Activated CD4-positive, alpha-beta T cell treated with anti-CD3 and anti-CD28 coated beads, Interleukin-2, amount 10 ng/mL, durations not matched to agents 7 days and 5 days (primary cell): ENCODE results near the gene BACH2. TPM values are rescaled to one million over a fixed set of nuclear protein-coding genes. Genes with fewer than 3 reads are reported as not detected.
"Not testable (repeated sequence)": the region's sequence is repeated elsewhere in the genome, so short reads cannot be mapped to it uniquely, and the experiment has no call there.

Experiments used
- CTCF ChIA-PET: fragments of 350-600 bp; sonication (Branson Sonifier 250); formaldehyde crosslinking; loops from one replicate; lab custom pipeline; 2021; ENCODE audit warnings: antibody characterized with exemption; lab: Charles Lee
- POLR2A ChIA-PET: fragments of 350-600 bp; sonication (Branson Sonifier 250); formaldehyde crosslinking; loops from one replicate; lab custom pipeline; 2021; ENCODE audit warnings: antibody characterized with exemption; lab: Charles Lee
- DNase-seq: peaks from one replicate; pipeline ENCODE4 v3.0.0-alpha.2; 2020
- H3K27ac Mint-ChIP-seq: one replicate; pipeline ENCODE4 v1.8.0; 2021; ENCODE audit warnings: mild to moderate bottlenecking, moderate library complexity, mixed read lengths
- H3K27me3 Mint-ChIP-seq: one replicate; pipeline ENCODE4 v1.8.0; 2021; ENCODE audit warnings: mixed read lengths
- H3K36me3 Mint-ChIP-seq: one replicate; pipeline ENCODE4 v1.8.0; 2021; ENCODE audit warnings: low read depth, mixed read lengths
- H3K4me1 Mint-ChIP-seq: one replicate; pipeline ENCODE4 v1.8.0; 2021; ENCODE audit warnings: mixed read lengths
- H3K4me3 Mint-ChIP-seq: one replicate; pipeline ENCODE4 v1.8.0; 2021; ENCODE audit warnings: mild to moderate bottlenecking, moderate library complexity, mixed read lengths
- H3K9me3 Mint-ChIP-seq: one replicate; pipeline ENCODE4 v1.8.0; 2021; ENCODE audit warnings: mixed read lengths
- total RNA-seq, 2 experiments: library from RNA; stranded (reverse); gene quantifications; one replicate each; pipeline ENCODE4 v1.2.3, GENCODE V29; 2021

BACH2 gene
- total RNA-seq, 2 experiments from 2014 or later, result 59.4 to 61.6 TPM

- Mint-ChIP-seq H3K27ac (no peak overlapping the region), H3K36me3 (peaks cover 31% of the 10 kb centered on the region), H3K27me3 (no peaks in the 10 kb centered on the region), H3K4me1 (peaks cover 53% of the 10 kb centered on the region), H3K4me3 (no peak overlapping the region), H3K9me3 (peaks cover 7% of the 10 kb centered on the region)
- CTCF ChIA-PET, result interaction anchor here (0.6 to 1.9 kb wide), 3 partner anchors 9 to 103 kb away, joined by 3 to 7 read pairs (median 3); no protein-coding TSS in a partner anchor
- POLR2A ChIA-PET, result interaction anchor here (0.7 kb wide), 1 partner anchor 12 kb away, joined by 3 read pairs; no protein-coding TSS in a partner anchor
- no peak for DNase-seq
These were observed 127.3 kb downstream of the BACH2 start for GRCh38 chr6:90169374-90169773.

- peaks cover 35% of the 10 kb centered on the region for H3K36me3 Mint-ChIP-seq
- H3K9me3 Mint-ChIP-seq, result peaks cover 7% of the 10 kb centered on the region
- ChIA-PET CTCF (interaction anchor here (0.6 to 1.9 kb wide), 4 partner anchors 9 to 104 kb away, joined by 3 to 7 read pairs (median 3); no protein-coding TSS in a partner anchor), POLR2A (interaction anchor here (0.7 kb wide), 1 partner anchor 12 kb away, joined by 3 read pairs; no protein-coding TSS in a partner anchor)
- no peaks in the 10 kb centered on the region for H3K27me3 Mint-ChIP-seq
- no peak for DNase-seq
- no peak overlapping the region for H3K4me3 Mint-ChIP-seq
- H3K27ac Mint-ChIP-seq, result no peak overlapping the region
- H3K4me1 Mint-ChIP-seq, result peaks cover 55% of the 10 kb centered on the region
These were observed 127.9 kb downstream of the BACH2 start for GRCh38 chr6:90168693-90169131.

- H3K27me3 Mint-ChIP-seq, result no peaks in the 10 kb centered on the region
- H3K9me3 Mint-ChIP-seq, result peaks cover 7% of the 10 kb centered on the region
- H3K4me3 Mint-ChIP-seq, result no peak overlapping the region
- CTCF ChIA-PET, result interaction anchor here (0.6 to 1.9 kb wide), 3 partner anchors 10 to 56 kb away, joined by 3 to 7 read pairs (median 3); no protein-coding TSS in a partner anchor
- H3K36me3 Mint-ChIP-seq, result peaks cover 41% of the 10 kb centered on the region
- DNase-seq, result no peak
- no peak overlapping the region for H3K27ac Mint-ChIP-seq
- POLR2A ChIA-PET, result no interaction called here
- H3K4me1 Mint-ChIP-seq, result peaks cover 52% of the 10 kb centered on the region
These were observed 128.9 kb downstream of the BACH2 start for GRCh38 chr6:90167514-90168379.

GRCh38 chr6:90166155-90166924, 130.3 kb downstream of the BACH2 start:
- POLR2A ChIA-PET, H3K9me3 Mint-ChIP-seq, H3K4me3 Mint-ChIP-seq, CTCF ChIA-PET, H3K27ac Mint-ChIP-seq, DNase-seq, H3K27me3 Mint-ChIP-seq: not testable (repeated sequence)
- Mint-ChIP-seq H3K36me3 (peaks cover 36% of the 10 kb centered on the region), H3K4me1 (peaks cover 47% of the 10 kb centered on the region)

GRCh38 chr6:90162648-90163387, 133.8 kb downstream of the BACH2 start:
- H3K27me3 Mint-ChIP-seq, result no peaks in the 10 kb centered on the region
- H3K4me3 Mint-ChIP-seq, result no peak overlapping the region
- peak overlapping the region; percentile 13 for H3K27ac Mint-ChIP-seq
- H3K9me3 Mint-ChIP-seq, result peaks cover 5% of the 10 kb centered on the region
- ChIA-PET POLR2A (no interaction called here), CTCF (interaction anchor here (0.6 to 1.5 kb wide), 4 partner anchors 10 to 46 kb away, joined by 3 to 5 read pairs (median 3); no protein-coding TSS in a partner anchor)
- H3K4me1 Mint-ChIP-seq, result peaks cover 46% of the 10 kb centered on the region
- DNase-seq, result no peak
- peaks cover 32% of the 10 kb centered on the region for H3K36me3 Mint-ChIP-seq

GRCh38 chr6:90160013-90160412, 136.6 kb downstream of the BACH2 start:
- Mint-ChIP-seq H3K36me3 (peaks cover 23% of the 10 kb centered on the region), H3K4me3 (no peak overlapping the region), H3K27ac (no peak overlapping the region), H3K27me3 (no peaks in the 10 kb centered on the region), H3K9me3 (no peaks in the 10 kb centered on the region), H3K4me1 (peaks cover 70% of the 10 kb centered on the region)
- ChIA-PET CTCF (interaction anchor here (0.9 to 1.4 kb wide), 6 partner anchors 16 to 220 kb away, joined by 3 to 5 read pairs (median 4); no protein-coding TSS in a partner anchor), POLR2A (interaction anchor here (0.6 kb wide), 1 partner anchor 11 kb away, joined by 3 read pairs; no protein-coding TSS in a partner anchor)
- DNase-seq, result no peak

- ChIA-PET POLR2A (no interaction called here), CTCF (interaction anchor here (0.9 to 1.4 kb wide), 6 partner anchors 16 to 219 kb away, joined by 3 to 5 read pairs (median 4); no protein-coding TSS in a partner anchor)
- Mint-ChIP-seq H3K27ac (no peak overlapping the region), H3K36me3 (peaks cover 23% of the 10 kb centered on the region), H3K27me3 (no peaks in the 10 kb centered on the region), H3K4me1 (peaks cover 74% of the 10 kb centered on the region), H3K4me3 (no peak overlapping the region), H3K9me3 (no peaks in the 10 kb centered on the region)
- DNase-seq, result no peak
These were observed 137.2 kb downstream of the BACH2 start for GRCh38 chr6:90159452-90159851.

GRCh38 chr6:90158936-90159335, 137.7 kb downstream of the BACH2 start:
- H3K4me3 Mint-ChIP-seq, result no peak overlapping the region
- H3K27ac Mint-ChIP-seq, result peak overlapping the region; percentile 33
- H3K36me3 Mint-ChIP-seq, result peaks cover 24% of the 10 kb centered on the region
- CTCF ChIA-PET, result interaction anchor here (0.6 to 0.7 kb wide), 2 partner anchors 51 to 200 kb away, joined by 3 read pairs; no protein-coding TSS in a partner anchor
- H3K4me1 Mint-ChIP-seq, result peaks cover 75% of the 10 kb centered on the region
- POLR2A ChIA-PET, result no interaction called here
- DNase-seq, result no peak
- no peaks in the 10 kb centered on the region for H3K9me3 Mint-ChIP-seq
- H3K27me3 Mint-ChIP-seq, result no peaks in the 10 kb centered on the region

- DNase-seq, result no peak
- H3K27ac Mint-ChIP-seq, result peak overlapping the region; percentile 89
- H3K9me3 Mint-ChIP-seq, result no peaks in the 10 kb centered on the region
- no peak overlapping the region for H3K4me3 Mint-ChIP-seq
- H3K27me3 Mint-ChIP-seq, result no peaks in the 10 kb centered on the region
- peaks cover 16% of the 10 kb centered on the region for H3K36me3 Mint-ChIP-seq
- ChIA-PET POLR2A (interaction anchor here (0.6 kb wide), 2 partner anchors 12 to 44 kb away, joined by 3 read pairs; no protein-coding TSS in a partner anchor), CTCF (interaction anchor here (0.5 to 1.4 kb wide), 4 partner anchors 18 to 397 kb away, joined by 3 read pairs; no protein-coding TSS in a partner anchor)
- H3K4me1 Mint-ChIP-seq, result peaks cover 68% of the 10 kb centered on the region
These were observed 139.2 kb downstream of the BACH2 start for GRCh38 chr6:90157441-90157840.

GRCh38 chr6:90156861-90157260, 139.8 kb downstream of the BACH2 start:
- Mint-ChIP-seq H3K4me1 (peaks cover 68% of the 10 kb centered on the region), H3K27me3 (no peaks in the 10 kb centered on the region), H3K36me3 (peaks cover 16% of the 10 kb centered on the region), H3K4me3 (peak overlapping the region; percentile 31), H3K27ac (peak overlapping the region; percentile 89), H3K9me3 (no peaks in the 10 kb centered on the region)
- POLR2A ChIA-PET, result interaction anchor here (0.6 kb wide), 1 partner anchor 12 kb away, joined by 3 read pairs; no protein-coding TSS in a partner anchor
- CTCF ChIA-PET, result interaction anchor here (0.5 to 1.4 kb wide), 4 partner anchors 19 to 398 kb away, joined by 3 read pairs; no protein-coding TSS in a partner anchor
- DNase-seq, result peak; percentile 65

GRCh38 chr6:90154755-90155470, 141.7 kb downstream of the BACH2 start:
- POLR2A ChIA-PET, result no interaction called here
- H3K4me3 Mint-ChIP-seq, result no peak overlapping the region

More at GRCh38 chr6:90154755-90155470, 141.7 kb downstream of the BACH2 start:
- H3K9me3 Mint-ChIP-seq, result no peaks in the 10 kb centered on the region
- no peak for DNase-seq
- peaks cover 23% of the 10 kb centered on the region for H3K36me3 Mint-ChIP-seq
- CTCF ChIA-PET, result interaction anchor here (0.6 to 1.5 kb wide), 6 partner anchors 9 to 214 kb away, joined by 3 to 6 read pairs (median 3); no protein-coding TSS in a partner anchor
- peaks cover 65% of the 10 kb centered on the region for H3K4me1 Mint-ChIP-seq
- H3K27me3 Mint-ChIP-seq, result no peaks in the 10 kb centered on the region
- no peak overlapping the region for H3K27ac Mint-ChIP-seq
